Stimulated activated CD4-positive, alpha-beta T cell treated with anti-CD3 and anti-CD28 coated beads, Interleukin-1b, Interleukin-23, amount 100 ng/mL, for 24 hours (primary cell): ENCODE data around the gene BCAP31.
A peak's percentile ranks its signal among the peaks of the same experiment; 100 is the strongest.
"Not testable (repeated sequence)": the region's sequence is repeated elsewhere in the genome, so short reads cannot be mapped to it uniquely, and the experiment has no call there.

Source experiments
- DNase-seq, 4 experiments: peaks; one replicate each; pipeline ENCODE4 v3.0.0-alpha.2; 2020; ENCODE audit warnings: low read depth in 4 of 4, low spot score in 1 of 4

The BCAP31 gene

GRCh38 chrX:153736071-153736820 lies 12.1 kb upstream of the BCAP31 start:
- no peak for DNase-seq

GRCh38 chrX:153735274-153735673 lies 11.1 kb upstream of the BCAP31 start:
- DNase-seq: no peak

- no peak for DNase-seq
These were observed 10.7 kb upstream of the BCAP31 start for GRCh38 chrX:153734871-153735270.

- no peak for DNase-seq
These were observed 9.6 kb upstream of the BCAP31 start for GRCh38 chrX:153733651-153734240.

- no peak for DNase-seq
These were observed 8.2 kb upstream of the BCAP31 start for GRCh38 chrX:153732401-153732800.

DNA sequence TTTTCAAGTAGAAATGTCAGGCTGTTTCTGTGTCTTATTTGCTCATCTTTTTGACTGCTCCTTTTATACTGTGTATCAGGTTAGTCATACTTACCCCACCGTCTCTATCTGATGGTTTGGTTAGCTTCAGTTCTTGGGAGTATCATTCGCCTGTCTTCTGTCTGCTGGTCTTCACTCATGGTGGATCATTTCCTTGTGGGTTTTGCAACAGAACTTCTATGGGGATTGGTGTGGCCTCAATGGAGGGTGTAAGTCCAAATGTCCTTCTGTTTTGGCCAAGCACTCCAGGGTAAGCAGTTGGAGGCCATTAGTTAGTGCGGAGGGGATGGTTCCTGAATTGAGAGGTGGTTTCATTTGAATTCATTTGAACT lies 7.6 kb upstream of the BCAP31 start:
- no peak for DNase-seq

DNA sequence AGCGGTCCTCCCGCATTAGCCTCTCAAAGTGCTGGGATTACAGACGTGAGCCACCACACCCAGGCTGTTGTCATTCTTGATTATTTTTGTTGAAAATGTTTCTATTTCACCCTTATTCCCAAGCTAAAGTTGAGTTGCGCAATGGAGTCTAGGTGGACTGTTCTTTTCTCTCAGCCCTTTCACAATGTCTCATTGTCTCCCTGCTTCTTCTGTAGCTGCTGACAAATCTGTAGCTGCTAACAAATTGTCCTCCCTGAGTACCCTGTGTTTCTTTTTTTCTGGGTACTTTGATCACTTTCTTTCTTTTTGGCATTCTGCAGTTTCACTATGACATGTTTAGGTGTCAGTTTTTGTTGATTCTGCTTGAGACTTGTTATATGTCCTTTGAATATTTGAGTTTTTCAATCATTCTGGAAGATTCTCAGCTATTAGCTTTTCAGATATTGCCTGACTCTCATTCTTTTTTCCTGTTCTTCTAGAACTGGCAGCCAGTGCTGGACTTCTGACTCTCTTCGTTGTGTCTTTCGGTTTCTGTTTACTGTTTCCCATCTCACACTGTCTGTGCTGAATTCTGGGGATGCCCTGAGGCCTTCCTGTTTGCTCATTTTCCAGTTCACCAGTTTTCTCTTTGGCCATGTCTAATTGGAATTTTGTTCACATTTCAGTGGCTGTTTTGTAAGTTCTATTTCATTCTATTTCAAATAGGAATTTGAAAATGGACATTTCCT lies 7.1 kb upstream of the BCAP31 start:
- DNase-seq: no peak

GRCh38 chrX:153730115-153730514 lies 5.9 kb upstream of the BCAP31 start:
- DNase-seq: not testable (repeated sequence)

DNA sequence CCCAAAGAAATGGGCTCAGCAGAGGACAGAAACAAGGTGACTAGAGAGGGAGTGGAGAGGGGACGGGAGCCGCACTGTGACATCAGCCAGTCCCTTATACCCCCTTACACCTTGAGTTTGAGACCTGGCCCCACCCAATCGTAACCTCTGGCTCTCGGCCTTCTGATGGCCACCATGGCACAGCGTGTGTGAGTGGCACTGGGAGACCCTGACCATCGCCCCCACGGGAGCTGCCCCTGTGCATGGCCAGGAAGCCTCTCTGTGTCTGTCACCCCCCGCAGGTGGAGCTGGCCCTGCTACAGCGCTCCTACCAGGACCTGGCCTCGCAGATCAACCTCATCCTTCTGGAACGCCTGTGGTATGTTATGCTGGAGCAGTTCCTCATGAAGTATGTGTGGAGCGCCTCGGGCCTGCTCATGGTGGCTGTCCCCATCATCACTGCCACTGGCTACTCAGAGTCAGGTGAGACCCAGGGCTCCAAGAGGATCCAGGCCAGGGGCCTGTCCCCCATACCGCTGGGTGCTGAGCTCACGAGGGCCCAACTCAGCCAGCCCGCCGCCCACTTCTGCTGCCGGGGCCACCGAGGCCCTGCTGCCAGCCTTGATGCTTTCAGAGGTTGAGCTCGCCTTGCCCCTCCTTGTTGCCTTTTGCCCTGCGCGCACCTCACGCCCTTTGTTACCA lies 4.9 kb upstream of the BCAP31 start:
- DNase-seq: no peak

DNA sequence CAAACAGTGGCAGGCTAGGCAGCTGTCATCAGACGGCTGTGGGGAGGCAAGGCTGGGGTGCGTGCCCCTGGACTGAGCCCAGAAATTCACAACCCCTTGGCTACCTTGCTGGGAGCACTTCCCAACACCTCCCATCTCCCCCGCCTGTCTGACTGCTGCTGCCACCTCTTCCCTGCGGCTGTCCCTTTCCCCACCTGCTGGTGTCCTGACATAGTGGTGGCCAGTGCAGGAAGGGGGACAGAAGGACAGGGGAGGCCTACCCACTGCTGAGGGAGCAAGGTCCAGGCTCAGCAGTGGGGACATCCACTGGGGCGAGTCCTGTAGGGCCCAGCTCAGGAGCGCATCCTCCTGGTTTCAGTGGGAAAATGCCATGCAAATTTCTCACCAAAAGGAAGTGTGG lies 3.9 kb upstream of the BCAP31 start:
- no peak for DNase-seq

GRCh38 chrX:153727123-153727931 lies 3.1 kb upstream of the BCAP31 start:
- DNase-seq: no peak

DNA sequence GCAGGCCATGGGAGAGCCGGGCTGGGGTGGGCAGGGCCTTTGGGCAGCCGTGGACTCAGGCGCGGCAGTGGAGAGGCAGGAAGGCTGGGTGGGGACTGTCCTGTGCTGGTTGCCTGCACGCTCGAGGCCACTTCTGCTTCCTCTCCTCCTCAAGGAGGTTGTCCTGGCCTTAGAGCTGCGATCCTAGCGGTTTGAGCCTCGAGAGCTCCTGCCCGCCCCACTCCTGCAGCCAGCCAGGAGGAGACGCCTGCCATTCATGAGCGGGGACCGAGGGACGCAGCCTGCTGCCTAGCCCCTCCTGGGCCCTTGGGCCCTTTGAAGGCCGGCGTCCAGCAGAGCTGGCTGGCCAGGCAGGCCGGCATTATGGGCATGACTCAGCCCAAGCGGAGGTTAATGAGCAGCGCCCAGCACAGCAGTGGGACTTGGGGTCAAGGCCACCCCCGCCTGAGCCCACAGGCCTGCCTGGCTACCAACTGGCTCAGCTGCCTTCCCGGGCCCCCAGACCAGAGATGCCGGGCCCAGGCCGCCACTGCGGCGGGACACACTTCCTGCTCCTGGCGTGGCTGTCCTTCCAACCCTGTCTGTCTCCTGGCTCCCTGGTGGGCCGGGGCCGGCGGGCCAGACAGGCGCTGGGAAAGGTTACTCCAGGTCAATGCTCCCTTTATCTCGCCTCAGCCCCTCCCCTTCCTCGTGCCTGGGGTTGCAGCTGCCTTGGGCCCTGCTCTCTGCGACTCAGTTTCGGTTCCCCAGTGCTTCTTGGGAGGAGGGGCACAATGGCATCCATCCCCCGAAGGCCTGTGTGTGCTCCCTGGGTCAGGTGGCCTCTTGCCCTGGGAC lies 2.3 kb upstream of the BCAP31 start:
- DNase-seq: no peak

GRCh38 chrX:153725832-153726285 lies 1.7 kb upstream of the BCAP31 start:
- no peak for DNase-seq

DNA sequence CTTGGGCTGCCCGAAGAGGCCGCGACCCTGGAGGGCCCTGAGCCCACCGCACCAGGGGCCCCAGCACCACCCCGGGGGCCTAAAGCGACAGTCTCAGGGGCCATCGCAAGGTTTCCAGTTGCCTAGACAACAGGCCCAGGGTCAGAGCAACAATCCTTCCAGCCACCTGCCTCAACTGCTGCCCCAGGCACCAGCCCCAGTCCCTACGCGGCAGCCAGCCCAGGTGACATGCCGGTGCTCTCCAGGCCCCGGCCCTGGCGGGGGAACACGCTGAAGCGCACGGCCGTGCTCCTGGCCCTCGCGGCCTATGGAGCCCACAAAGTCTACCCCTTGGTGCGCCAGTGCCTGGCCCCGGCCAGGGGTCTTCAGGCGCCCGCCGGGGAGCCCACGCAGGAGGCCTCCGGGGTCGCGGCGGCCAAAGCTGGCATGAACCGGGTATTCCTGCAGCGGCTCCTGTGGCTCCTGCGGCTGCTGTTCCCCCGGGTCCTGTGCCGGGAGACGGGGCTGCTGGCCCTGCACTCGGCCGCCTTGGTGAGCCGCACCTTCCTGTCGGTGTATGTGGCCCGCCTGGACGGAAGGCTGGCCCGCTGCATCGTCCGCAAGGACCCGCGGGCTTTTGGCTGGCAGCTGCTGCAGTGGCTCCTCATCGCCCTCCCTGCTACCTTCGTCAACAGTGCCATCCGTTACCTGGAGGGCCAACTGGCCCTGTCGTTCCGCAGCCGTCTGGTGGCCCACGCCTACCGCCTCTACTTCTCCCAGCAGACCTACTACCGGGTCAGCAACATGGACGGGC lies 1.0 kb upstream of the BCAP31 start:
- no peak for DNase-seq

- peak in 2 of 4 experiments; percentile 20 to 63 for DNase-seq
These were observed 586 bp downstream of the BCAP31 start for GRCh38 chrX:153723351-153724251.

DNA sequence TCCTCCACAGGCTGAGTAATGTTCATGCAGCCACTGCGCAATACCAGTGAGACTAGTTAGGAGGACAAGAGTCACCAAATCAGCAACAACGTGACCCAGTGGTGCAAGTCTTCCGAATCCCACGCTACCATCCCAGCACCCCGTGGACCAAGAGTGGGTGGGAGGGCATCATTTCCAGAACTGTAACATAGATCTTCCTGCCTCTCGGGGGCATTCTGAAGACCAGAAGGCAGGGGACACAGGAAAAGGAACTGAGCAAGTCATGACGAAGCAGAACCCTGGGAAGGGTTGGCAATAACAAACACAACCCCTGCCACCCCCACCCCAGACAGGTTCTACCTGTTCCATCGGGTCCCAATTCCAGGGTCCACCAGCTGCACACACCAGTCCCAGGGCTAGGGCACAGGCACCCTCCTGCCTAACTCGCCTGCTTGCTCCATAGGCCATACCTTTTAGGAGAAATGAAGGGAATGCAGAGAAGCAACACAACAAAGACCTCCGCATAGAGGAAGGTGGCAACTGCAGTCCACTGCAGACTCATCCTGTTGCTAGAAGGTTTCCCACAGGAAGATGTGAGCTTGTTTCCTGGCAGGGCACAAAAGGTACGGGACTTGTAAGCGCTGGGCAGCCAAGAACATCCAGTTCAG lies 1.4 kb downstream of the BCAP31 start:
- no peak for DNase-seq

DNA sequence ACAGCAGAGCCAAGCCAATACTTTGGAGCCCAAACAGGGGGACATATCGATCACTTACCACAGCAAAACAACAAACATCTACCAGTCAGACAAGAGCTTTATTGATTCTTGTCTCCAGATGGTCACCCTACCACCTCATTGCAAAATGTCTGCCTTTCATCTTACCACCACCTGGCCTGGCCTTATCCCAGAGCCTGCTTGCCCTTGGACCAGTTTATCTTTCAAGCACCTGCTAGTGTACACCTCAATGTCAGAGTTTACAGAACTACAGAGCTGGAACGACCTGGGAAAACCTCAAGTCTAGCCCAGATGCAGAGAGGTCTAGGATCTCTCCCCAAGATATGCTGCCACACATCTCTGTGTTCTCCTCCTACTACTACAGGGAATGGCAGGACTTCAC lies 4.5 kb downstream of the BCAP31 start:
- DNase-seq: no peak

GRCh38 chrX:153719238-153719637 lies 4.9 kb downstream of the BCAP31 start:
- no peak for DNase-seq
